Fibroblast of villous mesenchyme (primary cell): ENCODE results near the gene SMIM35. TPM values are rescaled to one million over a fixed set of nuclear protein-coding genes. Genes with fewer than 3 reads are reported as not detected.
A peak's percentile ranks its signal among the peaks of the same experiment; 100 is the strongest.

Experiments used
- DNase-seq: peaks from one replicate; pipeline ENCODE4 v3.0.0-alpha.2; 2010; ENCODE audit warnings: low read depth
- H3K4me3 ChIP-seq: 2 replicates; pipeline ENCODE4 v1.5.1; 2011; ENCODE audit warnings: low read depth, mild to moderate bottlenecking, low read length
- CTCF ChIP-seq: IDR thresholded peaks from 2 replicates; pipeline ENCODE4 v1.5.1; 2012; ENCODE audit warnings: low read depth, mild to moderate bottlenecking, low read length; ENCODE audit not compliant: insufficient read depth
- total RNA-seq: library from RNA; depleted of rRNA; stranded (reverse); fragments of >200 nt; gene quantifications from 2 replicates; pipeline ENCODE4 v1.2.3, GENCODE V29; 2012

The SMIM35 gene
- total RNA-seq, 1 donor = not detected

GRCh38 chr11:118004543-118005223, 82.1 kb downstream of the SMIM35 start:
- TF ChIP-seq CTCF = no peak
- DNase-seq = no peak
- no peak overlapping the region for H3K4me3 ChIP-seq

GRCh38 chr11:118003456-118003855, 83.3 kb downstream of the SMIM35 start:
- H3K4me3 ChIP-seq = no peak overlapping the region
- no peak for DNase-seq
- no peak for TF ChIP-seq CTCF

- DNase-seq = peak; percentile 2
- H3K4me3 ChIP-seq = no peak overlapping the region
These were observed 84.0 kb downstream of the SMIM35 start for GRCh38 chr11:118002541-118003423.

GRCh38 chr11:118002010-118002540, 84.7 kb downstream of the SMIM35 start:
- no peak for DNase-seq
- H3K4me3 ChIP-seq = no peak overlapping the region
- TF ChIP-seq CTCF = no peak

More at GRCh38 chr11:118002541-118003423, 84.0 kb downstream of the SMIM35 start:
- no peak for TF ChIP-seq CTCF

GRCh38 chr11:118001494-118001971, 85.2 kb downstream of the SMIM35 start:
- TF ChIP-seq CTCF = no peak
- H3K4me3 ChIP-seq = no peak overlapping the region
- DNase-seq = no peak

GRCh38 chr11:118000850-118001228, 85.9 kb downstream of the SMIM35 start:
- no peak for DNase-seq
- no peak for TF ChIP-seq CTCF
- H3K4me3 ChIP-seq = no peak overlapping the region
